HepG2 (cell line): ENCODE data around the gene CAPZB. TPM values are rescaled to one million over a fixed set of nuclear protein-coding genes. Genes with fewer than 3 reads are reported as not detected.

Source experiments
- ARNT2 ChIP-seq: sonication (generic); formaldehyde crosslinking; IDR thresholded peaks from 2 replicates; pipeline ENCODE4 v1.8.0; 2022; ENCODE audit warnings: mild to moderate bottlenecking, low read depth, missing genetic modification reagents, moderate library complexity
- ATRX ChIP-seq: sonication (generic); formaldehyde crosslinking; IDR thresholded peaks from 2 replicates; pipeline ENCODE4 v1.4.0; 2020; ENCODE audit warnings: missing genetic modification reagents, borderline replicate concordance
- DNMT3B ChIP-seq: conservative IDR thresholded peaks from 2 replicates; pipeline ENCODE4 v1.6.1; 2016; ENCODE audit warnings: missing biosample characterization, control low read depth
- EEA1 ChIP-seq: sonication (generic); formaldehyde crosslinking; IDR thresholded peaks from 2 replicates; pipeline ENCODE4 v1.5.1; 2020; ENCODE audit warnings: mild to moderate bottlenecking, missing genetic modification reagents, borderline replicate concordance
- HOXD1 ChIP-seq: sonication (generic); formaldehyde crosslinking; IDR thresholded peaks from 2 replicates; pipeline ENCODE4 v1.5.0; 2020; ENCODE audit warnings: missing genetic modification reagents
- IKZF1 ChIP-seq: fragments of 450-650 bp; IDR thresholded peaks from 2 replicates; pipeline ENCODE4 v1.7.1; 2016
- KLF12 ChIP-seq: sonication (generic); formaldehyde crosslinking; IDR thresholded peaks from 2 replicates; pipeline ENCODE4 v1.4.0; 2020; ENCODE audit warnings: missing genetic modification reagents, borderline replicate concordance
- MTA3 ChIP-seq: sonication (generic); formaldehyde crosslinking; IDR thresholded peaks from 2 replicates; pipeline ENCODE4 v1.4.0; 2020; ENCODE audit warnings: missing genetic modification reagents
- NFYB ChIP-seq: sonication (generic); formaldehyde crosslinking; IDR thresholded peaks from 2 replicates; pipeline ENCODE4 v1.4.0; 2020; ENCODE audit warnings: missing genetic modification reagents
- PRPF4 ChIP-seq: fragments of 200-400 bp; formaldehyde crosslinking; IDR thresholded peaks from 2 replicates; pipeline ENCODE4 v1.6.1; 2016; ENCODE audit warnings: low read length, low read depth; ENCODE audit not compliant: poor library complexity, severe bottlenecking
- RFX1 ChIP-seq: fragments of 450-650 bp; IDR thresholded peaks from 2 replicates; pipeline ENCODE4 v1.6.1; 2017
- SP5 ChIP-seq: IDR thresholded peaks from 2 replicates; pipeline ENCODE4 v1.6.1; 2016; ENCODE audit warnings: low read depth, borderline replicate concordance
- ZNF30 ChIP-seq: sonication (generic); formaldehyde crosslinking; IDR thresholded peaks from 2 replicates; pipeline ENCODE4 v1.5.0; 2020; ENCODE audit warnings: mild to moderate bottlenecking, missing genetic modification reagents
- ZNF333 ChIP-seq: sonication (generic); formaldehyde crosslinking; IDR thresholded peaks from 2 replicates; pipeline ENCODE4 v1.4.0; 2020; ENCODE audit warnings: mild to moderate bottlenecking, missing genetic modification reagents, borderline replicate concordance
- ZNF546 ChIP-seq: sonication (generic); formaldehyde crosslinking; conservative IDR thresholded peaks from 2 replicates; pipeline ENCODE4 v1.8.1; 2023; ENCODE audit warnings: mild to moderate bottlenecking, missing genetic modification reagents
- ZNF556 ChIP-seq: sonication (generic); formaldehyde crosslinking; IDR thresholded peaks from 2 replicates; pipeline ENCODE4 v1.4.0; 2020; ENCODE audit warnings: mild to moderate bottlenecking, missing genetic modification reagents, borderline replicate concordance
- ZNF558 ChIP-seq: sonication (generic); formaldehyde crosslinking; IDR thresholded peaks from 2 replicates; pipeline ENCODE4 v1.9.0; 2022; ENCODE audit warnings: mild to moderate bottlenecking, missing genetic modification reagents, borderline replicate concordance
- ZNF670 ChIP-seq: sonication (generic); formaldehyde crosslinking; IDR thresholded peaks from 2 replicates; pipeline ENCODE4 v1.8.0; 2022; ENCODE audit warnings: mild to moderate bottlenecking, missing genetic modification reagents, borderline replicate concordance
- ZNF674 ChIP-seq: sonication (generic); formaldehyde crosslinking; IDR thresholded peaks from 2 replicates; pipeline ENCODE4 v1.5.0; 2020; ENCODE audit warnings: low read depth, mild to moderate bottlenecking, missing genetic modification reagents
- ZNF761 ChIP-seq: sonication (generic); formaldehyde crosslinking; conservative IDR thresholded peaks from 2 replicates; pipeline ENCODE4 v1.4.0; 2020; ENCODE audit warnings: mild to moderate bottlenecking, missing genetic modification reagents
- ZNF772 ChIP-seq: sonication (generic); formaldehyde crosslinking; IDR thresholded peaks from 2 replicates; pipeline ENCODE4 v1.5.0; 2020; ENCODE audit warnings: mild to moderate bottlenecking, missing genetic modification reagents
- ZSCAN21 ChIP-seq: sonication (generic); formaldehyde crosslinking; IDR thresholded peaks from 2 replicates; pipeline ENCODE4 v1.8.0; 2022; ENCODE audit warnings: mild to moderate bottlenecking, missing genetic modification reagents, moderate library complexity, borderline replicate concordance
- polyA plus RNA-seq, 8 experiments: library from polyadenylated mRNA; depleted of rRNA in 3 of 8; stranded (reverse) in 7 of 8; unstranded in 1 of 8; fragments of >200 nt; fragmentation: Illumina TruSeq in 4 of 8; extraction: Trizol in 4 of 8; gene quantifications; 2 replicates each; pipeline versions ENCODE4 v1.2.1 to v1.2.3, GENCODE V29; 2011 to 2016; ENCODE audit warnings: low read depth in 4 of 8, missing spikeins in 1 of 8, mixed read lengths in 1 of 8; ENCODE audit not compliant: insufficient read depth in 1 of 8
- total RNA-seq, 5 experiments: library from RNA; depleted of rRNA; stranded (reverse); fragments of >200 nt; fragmentation: Illumina TruSeq; extraction: Trizol; gene quantifications; 2 replicates each; pipeline ENCODE4 v1.2.3, GENCODE V29; 2016; ENCODE audit warnings: low read depth in 1 of 5
- TF ChIP-seq, protein P1 (sequence below): sonication (generic); formaldehyde crosslinking; IDR thresholded peaks from 2 replicates; pipeline ENCODE4 v1.8.1; 2023; ENCODE audit warnings: mild to moderate bottlenecking, moderate library complexity, missing genetic modification reagents
- TF ChIP-seq, protein P2 (sequence below): sonication (generic); formaldehyde crosslinking; IDR thresholded peaks from 2 replicates; pipeline ENCODE4 v1.4.0; 2020; ENCODE audit warnings: missing genetic modification reagents, mild to moderate bottlenecking, borderline replicate concordance
- TF ChIP-seq, protein P3 (sequence below): sonication (generic); formaldehyde crosslinking; IDR thresholded peaks from 2 replicates; pipeline ENCODE4 v1.4.0; 2020; ENCODE audit warnings: mild to moderate bottlenecking, missing genetic modification reagents
- TF ChIP-seq, protein P4 (sequence below), 2 experiments: IDR thresholded peaks; 2 replicates each; pipeline ENCODE4 v1.6.1; 2011 to 2012; ENCODE audit warnings: low read length in 2 of 2, borderline replicate concordance in 1 of 2, low read depth in 1 of 2, mild to moderate bottlenecking in 1 of 2, moderate library complexity in 1 of 2

CAPZB gene
- total and polyA plus RNA-seq, 2 of the 13 experiments (the other 11 are each of a cell fraction or from before 2014, with no cell fraction given): 58.9 to 76.9 TPM

DNA sequence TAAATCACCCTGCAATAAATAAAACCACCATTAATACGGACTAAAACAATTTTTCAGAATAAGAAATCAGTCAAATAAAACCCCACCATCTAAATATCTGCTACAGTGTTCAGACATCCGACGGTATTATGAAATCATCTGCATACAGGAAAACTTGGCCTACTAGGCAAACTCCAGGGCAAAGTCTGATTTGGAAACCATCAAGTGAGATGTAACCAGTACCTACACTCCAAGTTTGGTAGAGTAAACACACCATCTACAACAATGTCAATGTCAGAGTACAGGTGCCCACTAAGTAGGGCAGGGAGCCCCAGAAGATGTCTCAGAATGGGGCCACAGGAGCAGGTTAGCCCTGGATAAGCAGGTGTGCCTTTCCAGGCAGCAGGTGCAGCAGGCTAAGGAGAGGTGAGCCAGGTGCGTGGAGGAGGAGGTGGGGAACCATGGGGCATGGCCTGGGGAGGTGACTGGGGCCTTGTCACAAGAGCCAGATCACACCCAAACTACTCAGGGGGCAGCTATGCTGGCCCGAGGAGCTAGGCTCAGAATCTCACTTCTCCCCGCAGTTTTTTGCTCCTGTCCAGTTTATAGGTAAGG is 59.6 kb downstream of the CAPZB start (continued):
- TF ChIP-seq ZNF546 (CRISPR knock-in tag): no peak
- TF ChIP-seq ZNF761 (CRISPR knock-in tag): no peak
- no peak for TF ChIP-seq HOXD1 (CRISPR knock-in tag)
- TF ChIP-seq MTA3 (CRISPR knock-in tag): no peak
- TF ChIP-seq KLF12 (CRISPR knock-in tag): no peak
- TF ChIP-seq ZNF772: no peak
- TF ChIP-seq ATRX: no peak
- no peak for TF ChIP-seq RFX1
- no peak for TF ChIP-seq ZNF670
- no peak for TF ChIP-seq ARNT2 (CRISPR knock-in tag)
- TF ChIP-seq PRPF4: no peak
- no peak for TF ChIP-seq ZNF333 (CRISPR knock-in tag)
- TF ChIP-seq, protein P1, sequence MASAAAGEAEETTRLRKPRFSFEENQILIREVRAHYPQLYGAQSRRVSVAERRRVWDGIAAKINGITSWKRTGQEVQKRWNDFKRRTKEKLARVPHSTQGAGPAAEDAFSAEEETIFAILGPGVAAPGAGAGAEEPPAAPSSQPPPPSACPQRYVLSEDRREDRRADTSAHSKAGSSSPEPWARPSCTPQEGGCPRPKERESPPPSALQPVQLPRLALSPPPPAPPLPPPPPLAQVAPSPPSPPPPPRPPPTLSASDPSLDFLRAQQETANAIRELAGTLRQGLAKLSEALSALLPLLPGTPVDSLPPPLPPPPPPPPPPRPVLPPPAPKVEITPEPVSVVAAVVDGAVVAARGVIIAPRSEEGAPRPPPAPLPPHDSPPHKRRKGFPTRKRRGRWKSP (CRISPR knock-in tag): no peak
- TF ChIP-seq ZSCAN21 (CRISPR knock-in tag): no peak
- TF ChIP-seq ZNF556: no peak
- no peak for TF ChIP-seq EEA1
- TF ChIP-seq, protein P2, sequence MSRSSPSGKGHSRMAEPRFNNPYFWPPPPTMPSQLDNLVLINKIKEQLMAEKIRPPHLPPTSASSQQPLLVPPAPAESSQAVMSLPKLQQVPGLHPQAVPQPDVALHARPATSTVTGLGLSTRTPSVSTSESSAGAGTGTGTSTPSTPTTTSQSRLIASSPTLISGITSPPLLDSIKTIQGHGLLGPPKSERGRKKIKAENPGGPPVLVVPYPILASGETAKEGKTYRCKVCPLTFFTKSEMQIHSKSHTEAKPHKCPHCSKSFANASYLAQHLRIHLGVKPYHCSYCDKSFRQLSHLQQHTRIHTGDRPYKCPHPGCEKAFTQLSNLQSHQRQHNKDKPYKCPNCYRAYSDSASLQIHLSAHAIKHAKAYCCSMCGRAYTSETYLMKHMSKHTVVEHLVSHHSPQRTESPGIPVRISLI (CRISPR knock-in tag): no peak
- TF ChIP-seq IKZF1: no peak
- TF ChIP-seq, protein P3, sequence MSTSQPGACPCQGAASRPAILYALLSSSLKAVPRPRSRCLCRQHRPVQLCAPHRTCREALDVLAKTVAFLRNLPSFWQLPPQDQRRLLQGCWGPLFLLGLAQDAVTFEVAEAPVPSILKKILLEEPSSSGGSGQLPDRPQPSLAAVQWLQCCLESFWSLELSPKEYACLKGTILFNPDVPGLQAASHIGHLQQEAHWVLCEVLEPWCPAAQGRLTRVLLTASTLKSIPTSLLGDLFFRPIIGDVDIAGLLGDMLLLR (CRISPR knock-in tag): no peak
- no peak for TF ChIP-seq ZNF558 (CRISPR knock-in tag)
- TF ChIP-seq SP5 (CRISPR knock-in tag): no peak
- TF ChIP-seq, protein P4, sequence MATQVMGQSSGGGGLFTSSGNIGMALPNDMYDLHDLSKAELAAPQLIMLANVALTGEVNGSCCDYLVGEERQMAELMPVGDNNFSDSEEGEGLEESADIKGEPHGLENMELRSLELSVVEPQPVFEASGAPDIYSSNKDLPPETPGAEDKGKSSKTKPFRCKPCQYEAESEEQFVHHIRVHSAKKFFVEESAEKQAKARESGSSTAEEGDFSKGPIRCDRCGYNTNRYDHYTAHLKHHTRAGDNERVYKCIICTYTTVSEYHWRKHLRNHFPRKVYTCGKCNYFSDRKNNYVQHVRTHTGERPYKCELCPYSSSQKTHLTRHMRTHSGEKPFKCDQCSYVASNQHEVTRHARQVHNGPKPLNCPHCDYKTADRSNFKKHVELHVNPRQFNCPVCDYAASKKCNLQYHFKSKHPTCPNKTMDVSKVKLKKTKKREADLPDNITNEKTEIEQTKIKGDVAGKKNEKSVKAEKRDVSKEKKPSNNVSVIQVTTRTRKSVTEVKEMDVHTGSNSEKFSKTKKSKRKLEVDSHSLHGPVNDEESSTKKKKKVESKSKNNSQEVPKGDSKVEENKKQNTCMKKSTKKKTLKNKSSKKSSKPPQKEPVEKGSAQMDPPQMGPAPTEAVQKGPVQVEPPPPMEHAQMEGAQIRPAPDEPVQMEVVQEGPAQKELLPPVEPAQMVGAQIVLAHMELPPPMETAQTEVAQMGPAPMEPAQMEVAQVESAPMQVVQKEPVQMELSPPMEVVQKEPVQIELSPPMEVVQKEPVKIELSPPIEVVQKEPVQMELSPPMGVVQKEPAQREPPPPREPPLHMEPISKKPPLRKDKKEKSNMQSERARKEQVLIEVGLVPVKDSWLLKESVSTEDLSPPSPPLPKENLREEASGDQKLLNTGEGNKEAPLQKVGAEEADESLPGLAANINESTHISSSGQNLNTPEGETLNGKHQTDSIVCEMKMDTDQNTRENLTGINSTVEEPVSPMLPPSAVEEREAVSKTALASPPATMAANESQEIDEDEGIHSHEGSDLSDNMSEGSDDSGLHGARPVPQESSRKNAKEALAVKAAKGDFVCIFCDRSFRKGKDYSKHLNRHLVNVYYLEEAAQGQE (IDR thresholded peaks at IDR 0.05; ENCODE audit: borderline replicate concordance in 1 of 2, low read depth in 1 of 2, low read length in 2 of 2): no peak
- no peak for TF ChIP-seq NFYB (CRISPR knock-in tag)
- no peak for TF ChIP-seq DNMT3B (CRISPR knock-in tag)
- TF ChIP-seq ZNF674 (CRISPR knock-in tag): no peak
- TF ChIP-seq ZNF30 (CRISPR knock-in tag): no peak
